HPDE6-E6E7 (cell line): ENCODE data around the gene EPN3.
A peak's percentile ranks its signal among the peaks of the same experiment; 100 is the strongest.

Experiments used
- DNase-seq: peaks from one replicate; pipeline ENCODE4 v3.0.0; 2011; ENCODE audit warnings: missing footprints; ENCODE audit errors: extremely low spot score

The EPN3 gene

DNA sequence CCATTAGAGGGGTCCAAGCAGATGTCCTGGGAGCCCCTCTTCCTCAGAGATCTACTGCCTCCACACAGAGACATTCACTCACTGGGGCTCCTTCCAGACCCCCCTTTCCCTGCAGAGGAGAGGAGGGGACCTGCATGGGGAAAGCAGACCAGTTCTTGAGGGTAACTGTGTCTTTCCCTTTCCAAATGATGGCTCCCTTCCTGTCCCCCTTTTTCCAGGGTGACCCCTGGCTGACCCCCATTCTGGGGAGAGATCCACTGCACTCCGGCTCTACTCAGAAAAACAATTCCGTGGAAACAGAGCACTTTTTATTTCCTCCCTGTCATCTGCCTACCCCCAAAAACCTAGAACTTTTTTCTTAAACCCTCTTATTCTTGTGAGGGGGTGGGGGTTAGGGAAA is 34.4 kb downstream of the EPN3 start:
- DNase-seq = no peak

DNA sequence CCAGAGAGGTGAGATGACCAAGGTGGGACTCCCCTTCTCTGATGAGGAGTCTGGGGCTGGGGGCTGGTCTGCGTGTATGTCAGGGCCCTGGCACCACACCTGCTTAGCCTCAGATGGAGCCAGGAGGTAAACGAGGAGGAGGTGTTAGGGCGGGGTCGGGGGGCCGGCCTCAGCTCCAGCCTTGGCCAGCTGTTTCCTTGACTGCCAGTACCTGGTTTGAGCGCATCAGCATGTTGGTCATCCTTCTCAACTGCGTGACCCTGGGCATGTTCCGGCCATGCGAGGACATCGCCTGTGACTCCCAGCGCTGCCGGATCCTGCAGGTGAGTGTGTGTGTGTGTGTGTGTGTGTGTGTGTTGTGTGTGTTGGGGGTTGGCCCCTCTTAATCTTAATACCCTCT is 36.1 kb downstream of the EPN3 start:
- DNase-seq = no peak

DNA sequence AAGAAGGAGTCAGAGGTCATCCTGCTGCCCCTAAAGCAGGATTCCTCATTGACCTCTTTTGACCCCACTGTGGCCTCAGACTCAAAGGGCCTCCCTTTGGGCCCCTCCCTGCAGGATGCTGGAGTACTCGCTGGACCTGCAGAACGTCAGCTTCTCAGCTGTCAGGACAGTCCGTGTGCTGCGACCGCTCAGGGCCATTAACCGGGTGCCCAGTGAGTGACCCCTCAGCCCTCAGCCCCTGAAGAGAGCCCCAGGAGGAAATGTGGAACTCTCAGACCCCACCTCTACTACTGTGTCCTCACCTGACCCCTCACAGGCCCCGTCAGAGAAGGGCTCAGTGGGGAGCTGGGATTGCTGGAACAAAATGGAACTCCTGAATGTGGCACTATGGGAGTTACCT is 37.1 kb downstream of the EPN3 start:
- no peak for DNase-seq

DNA sequence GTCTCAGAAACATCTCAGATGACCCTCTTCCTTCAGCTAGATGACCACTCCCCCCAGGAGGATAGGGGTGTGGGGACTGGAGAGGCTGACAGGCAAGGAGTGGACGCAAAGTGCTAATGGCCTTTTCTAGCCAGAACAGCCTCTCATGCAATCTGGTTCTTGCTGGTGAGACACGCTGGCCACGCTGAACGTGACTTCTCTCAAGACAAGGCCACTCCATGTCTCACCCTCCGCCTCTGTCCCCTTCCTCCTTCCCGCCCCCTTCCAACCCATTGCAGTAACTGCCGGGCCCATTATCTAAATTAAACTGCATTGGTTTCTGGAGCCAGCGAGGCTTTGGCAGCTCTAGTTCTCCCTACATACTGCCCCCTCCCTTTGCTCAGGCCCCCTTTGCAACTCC is 37.5 kb downstream of the EPN3 start:
- DNase-seq = no peak

DNA sequence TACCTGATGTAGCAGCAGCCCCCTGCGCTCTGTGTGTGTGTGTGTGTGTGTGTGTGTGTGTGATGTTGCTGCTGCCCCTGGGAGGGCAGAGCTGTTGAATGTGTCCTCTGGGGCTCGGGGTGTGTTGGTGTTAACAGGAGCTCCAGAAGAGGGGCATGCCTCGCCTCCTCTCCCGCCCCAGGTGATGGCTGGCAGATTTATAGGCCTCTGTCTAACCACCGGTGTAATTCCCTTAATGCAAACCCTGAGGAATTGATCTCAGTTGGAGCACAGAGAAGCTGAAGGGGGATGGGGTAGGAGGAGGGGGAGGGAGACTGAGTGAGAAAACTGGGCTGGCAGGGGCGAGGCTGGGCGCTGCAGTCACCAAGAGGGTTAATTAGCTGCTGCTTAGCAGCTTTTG is 38.0 kb downstream of the EPN3 start:
- no peak for DNase-seq

DNA sequence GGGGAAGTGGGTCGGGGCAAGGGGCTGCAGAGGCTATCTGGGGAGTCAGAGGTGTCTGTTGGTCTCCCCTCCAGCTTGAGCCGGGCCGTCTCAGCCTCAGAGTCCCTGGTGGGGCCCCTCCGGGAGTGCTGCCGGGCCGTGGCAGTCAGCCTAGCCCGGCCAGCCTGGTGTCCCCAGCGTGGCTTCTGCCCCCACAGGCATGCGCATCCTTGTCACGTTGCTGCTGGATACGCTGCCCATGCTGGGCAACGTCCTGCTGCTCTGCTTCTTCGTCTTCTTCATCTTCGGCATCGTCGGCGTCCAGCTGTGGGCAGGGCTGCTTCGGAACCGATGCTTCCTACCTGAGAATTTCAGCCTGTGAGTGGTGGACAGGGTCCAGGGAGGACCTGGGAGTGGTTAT is 39.1 kb downstream of the EPN3 start:
- DNase-seq = no peak

DNA sequence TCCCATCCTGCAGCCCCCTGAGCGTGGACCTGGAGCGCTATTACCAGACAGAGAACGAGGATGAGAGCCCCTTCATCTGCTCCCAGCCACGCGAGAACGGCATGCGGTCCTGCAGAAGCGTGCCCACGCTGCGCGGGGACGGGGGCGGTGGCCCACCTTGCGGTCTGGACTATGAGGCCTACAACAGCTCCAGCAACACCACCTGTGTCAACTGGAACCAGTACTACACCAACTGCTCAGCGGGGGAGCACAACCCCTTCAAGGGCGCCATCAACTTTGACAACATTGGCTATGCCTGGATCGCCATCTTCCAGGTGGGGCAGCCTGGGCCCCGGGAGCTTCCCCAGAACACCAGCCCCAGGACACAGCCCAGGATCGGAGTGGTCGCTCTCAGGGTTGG is 40.0 kb downstream of the EPN3 start:
- DNase-seq = no peak

DNA sequence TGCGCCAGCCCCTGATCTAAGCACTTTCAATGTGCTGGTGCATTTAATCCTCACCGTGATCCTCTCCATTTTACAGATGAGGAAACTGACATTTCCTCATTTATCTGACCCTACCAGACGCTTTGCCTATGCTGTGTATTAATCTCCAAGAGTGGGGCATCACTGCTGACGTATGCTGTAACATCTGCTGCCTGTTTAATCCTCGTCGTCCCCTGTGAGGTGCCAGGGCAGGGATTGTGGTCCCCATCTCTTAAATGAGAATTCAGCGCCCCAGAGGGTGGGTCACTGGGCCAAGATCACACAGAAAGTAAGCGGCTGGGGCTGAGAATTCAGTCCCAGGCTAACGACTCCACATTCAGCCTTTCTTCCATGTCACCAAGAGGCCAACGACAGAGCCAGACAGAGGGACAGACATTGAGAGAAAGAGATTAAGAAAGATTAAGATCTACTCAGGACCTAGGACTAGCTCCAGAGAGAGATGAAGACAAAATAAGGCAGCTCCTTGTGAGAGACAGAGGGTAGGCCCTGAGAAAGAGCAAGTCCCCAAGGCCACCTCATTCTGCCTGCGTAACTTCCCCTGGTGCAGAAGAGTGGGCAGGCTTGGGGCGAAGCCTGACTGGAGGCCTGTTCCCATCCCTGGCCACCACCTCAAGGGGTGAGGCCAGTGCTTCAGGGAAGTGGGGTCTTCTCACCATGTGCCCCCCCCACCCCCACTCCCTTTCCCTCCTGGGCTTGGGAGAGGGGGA is 41.5 kb downstream of the EPN3 start:
- DNase-seq = no peak

DNA sequence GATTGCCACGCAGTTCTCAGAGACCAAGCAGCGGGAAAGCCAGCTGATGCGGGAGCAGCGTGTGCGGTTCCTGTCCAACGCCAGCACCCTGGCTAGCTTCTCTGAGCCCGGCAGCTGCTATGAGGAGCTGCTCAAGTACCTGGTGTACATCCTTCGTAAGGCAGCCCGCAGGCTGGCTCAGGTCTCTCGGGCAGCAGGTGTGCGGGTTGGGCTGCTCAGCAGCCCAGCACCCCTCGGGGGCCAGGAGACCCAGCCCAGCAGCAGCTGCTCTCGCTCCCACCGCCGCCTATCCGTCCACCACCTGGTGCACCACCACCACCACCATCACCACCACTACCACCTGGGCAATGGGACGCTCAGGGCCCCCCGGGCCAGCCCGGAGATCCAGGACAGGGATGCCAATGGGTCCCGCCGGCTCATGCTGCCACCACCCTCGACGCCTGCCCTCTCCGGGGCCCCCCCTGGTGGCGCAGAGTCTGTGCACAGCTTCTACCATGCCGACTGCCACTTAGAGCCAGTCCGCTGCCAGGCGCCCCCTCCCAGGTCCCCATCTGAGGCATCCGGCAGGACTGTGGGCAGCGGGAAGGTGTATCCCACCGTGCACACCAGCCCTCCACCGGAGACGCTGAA is 43.2 kb downstream of the EPN3 start:
- no peak for DNase-seq

DNA sequence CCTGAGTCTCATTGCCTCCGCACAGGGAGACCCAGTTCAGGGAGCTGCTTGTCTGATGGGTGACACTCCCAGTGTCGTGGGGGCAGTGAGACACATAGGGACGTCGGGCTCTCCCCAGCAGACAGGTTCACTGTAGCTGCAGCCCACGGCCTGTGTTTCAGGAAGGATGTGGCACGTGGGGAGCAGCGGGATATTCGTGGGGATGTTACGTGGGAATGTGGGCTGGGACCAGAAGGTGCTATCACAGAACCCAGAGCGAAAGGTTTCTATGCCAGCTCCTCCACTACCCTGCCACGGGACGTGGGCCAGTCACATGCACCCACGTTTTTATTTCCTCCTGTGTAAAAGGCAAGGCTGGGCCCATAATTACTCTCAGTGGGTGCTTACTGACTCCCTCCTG is 44.3 kb downstream of the EPN3 start:
- DNase-seq = no peak

DNA sequence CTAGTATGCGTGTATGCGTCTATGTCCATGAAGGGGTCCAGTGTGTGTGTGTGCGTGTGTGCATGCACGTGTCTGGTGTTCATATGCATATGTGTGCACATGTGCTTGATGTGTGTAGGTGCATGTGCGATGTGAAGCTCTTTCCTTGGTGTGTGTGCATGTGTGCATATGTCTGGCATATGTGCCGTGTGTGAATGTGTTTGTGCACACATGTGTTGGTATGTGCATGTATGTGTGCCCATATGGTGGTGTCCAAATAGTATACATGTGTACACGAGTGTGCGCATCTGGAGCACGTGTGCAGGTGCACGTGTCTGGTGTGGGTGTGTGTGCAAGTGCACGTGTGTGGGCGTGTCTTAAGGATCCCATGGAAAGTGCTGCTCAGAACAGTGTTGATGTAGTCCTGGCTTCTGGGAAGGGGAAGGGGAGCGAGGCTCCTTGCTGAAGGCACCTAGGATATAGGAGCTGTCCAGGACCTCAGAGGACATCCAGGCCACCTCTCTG is 45.0 kb downstream of the EPN3 start:
- DNase-seq = no peak

DNA sequence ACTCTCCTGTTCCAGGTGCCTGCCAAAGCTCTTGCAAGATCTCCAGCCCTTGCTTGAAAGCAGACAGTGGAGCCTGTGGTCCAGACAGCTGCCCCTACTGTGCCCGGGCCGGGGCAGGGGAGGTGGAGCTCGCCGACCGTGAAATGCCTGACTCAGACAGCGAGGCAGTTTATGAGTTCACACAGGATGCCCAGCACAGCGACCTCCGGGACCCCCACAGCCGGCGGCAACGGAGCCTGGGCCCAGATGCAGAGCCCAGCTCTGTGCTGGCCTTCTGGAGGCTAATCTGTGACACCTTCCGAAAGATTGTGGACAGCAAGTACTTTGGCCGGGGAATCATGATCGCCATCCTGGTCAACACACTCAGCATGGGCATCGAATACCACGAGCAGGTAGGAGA is 45.6 kb downstream of the EPN3 start:
- no peak for DNase-seq

DNA sequence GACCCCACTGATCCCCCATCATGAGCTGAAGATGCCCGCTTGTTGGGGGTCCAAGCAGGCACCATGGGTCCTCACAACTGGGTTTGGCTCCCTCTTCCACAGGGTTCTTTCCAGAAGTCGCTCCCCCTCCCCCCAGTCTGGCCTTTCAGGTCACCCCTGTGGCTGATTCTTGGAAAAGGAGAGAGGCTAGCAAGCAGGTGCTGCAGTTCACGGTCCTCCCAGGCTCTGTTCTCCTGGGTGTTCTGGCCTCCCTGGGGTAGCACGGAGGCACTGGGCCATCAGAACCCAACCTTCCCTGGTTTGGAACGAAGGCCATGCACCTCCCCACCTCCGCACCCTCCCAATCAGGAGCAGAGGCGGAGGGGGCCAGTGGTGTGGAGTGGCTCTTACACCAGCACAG is 46.9 kb downstream of the EPN3 start:
- DNase-seq = no peak

DNA sequence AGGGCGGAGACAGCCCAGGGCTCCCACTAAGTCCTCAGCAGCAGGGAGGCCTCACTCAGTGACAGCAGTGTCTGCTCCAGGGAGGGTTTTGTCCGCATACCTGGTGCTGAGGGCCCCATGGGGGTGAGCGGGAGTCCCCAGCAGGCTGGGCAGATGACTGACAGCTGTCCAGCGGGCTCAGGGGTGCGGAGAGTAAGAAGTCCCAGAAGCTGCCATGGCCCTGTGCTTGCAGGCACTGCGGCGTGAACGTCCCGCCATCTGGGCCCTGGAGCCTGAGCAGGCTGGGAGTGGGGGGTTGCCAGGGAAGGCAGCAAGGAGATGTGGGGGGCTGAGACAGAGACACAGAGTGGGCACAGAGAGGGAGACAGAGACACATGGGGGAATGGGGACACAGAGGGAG is 48.1 kb downstream of the EPN3 start:
- DNase-seq = no peak

DNA sequence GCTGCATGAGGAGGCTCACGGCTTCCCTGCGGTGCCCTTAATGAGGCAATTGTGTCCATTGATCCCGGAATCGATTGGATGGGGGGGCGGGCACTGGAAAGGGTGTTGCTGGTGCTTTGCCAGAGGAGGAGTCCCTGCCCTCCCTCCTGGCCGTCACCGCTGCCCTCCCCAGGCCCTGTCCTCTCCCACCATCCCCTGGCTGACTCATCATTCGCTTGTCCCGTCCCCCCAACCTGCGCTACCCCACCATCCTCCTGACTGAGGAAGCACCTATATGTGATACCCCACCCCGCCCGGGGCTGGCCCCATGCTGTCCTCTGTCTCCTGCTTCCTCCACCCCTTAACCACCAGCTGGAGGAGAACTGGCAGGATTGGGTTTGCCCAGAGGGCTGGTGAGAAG is 48.8 kb downstream of the EPN3 start:
- DNase-seq = no peak

DNA sequence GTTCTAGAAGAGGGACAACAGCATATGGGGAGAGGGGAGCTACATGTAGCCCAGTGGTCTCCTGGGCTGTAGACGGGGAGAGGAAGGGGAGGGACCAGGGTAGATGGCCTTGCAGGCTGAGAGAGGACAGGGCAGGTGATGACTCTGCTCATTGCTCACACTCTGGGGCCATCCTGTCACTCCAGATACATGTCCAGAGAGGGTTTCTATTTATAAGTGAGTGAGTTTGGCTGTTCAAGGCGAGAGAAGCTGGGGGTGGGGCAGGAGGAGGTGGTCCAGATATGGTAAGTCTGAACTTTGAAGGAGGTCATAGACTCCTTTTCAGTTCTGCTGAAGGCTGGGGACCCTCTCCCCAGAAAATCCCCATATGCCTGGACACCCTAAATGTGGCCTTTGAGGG is 50.2 kb downstream of the EPN3 start:
- no peak for DNase-seq

DNA sequence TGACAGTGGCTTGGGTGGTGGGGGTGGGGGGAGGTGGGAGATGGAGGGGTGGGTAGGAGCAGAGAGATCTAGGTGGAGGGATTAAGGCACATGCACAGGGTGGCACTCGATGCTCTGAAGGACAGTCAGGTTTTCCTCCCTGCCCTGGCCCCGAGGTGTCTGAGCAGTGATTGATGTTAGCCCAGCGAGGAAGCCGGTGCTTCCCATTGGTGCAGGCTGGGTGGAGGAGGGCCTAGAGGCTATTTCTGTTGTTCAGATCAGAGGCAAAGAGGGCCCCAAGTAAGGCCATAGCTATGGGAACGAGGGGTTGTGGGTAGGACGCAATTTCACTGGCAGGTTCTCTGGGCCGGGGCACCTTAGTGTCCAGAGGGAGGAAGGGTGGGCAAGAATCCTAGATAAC is 51.1 kb downstream of the EPN3 start:
- DNase-seq = no peak

DNA sequence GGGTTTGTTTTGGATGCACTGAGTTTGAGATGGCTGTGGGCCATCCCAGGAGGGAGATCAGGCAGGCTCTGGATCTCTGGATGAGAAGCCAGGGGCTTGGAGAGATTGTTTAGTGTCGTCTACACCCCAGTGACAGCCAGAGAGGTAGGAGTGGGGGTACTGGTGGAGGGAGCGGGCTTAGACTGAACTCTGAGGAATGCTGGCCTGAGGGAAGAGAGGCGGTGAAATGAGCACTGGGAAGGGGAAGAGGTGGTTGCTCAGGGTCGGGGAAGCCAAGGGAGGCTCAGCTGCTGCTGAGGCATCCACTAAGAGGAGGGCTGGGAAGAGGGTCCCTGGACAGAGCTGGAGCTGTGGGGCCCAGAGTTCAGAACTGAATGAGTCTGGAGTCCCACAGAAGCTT is 51.6 kb downstream of the EPN3 start:
- DNase-seq = no peak

DNA sequence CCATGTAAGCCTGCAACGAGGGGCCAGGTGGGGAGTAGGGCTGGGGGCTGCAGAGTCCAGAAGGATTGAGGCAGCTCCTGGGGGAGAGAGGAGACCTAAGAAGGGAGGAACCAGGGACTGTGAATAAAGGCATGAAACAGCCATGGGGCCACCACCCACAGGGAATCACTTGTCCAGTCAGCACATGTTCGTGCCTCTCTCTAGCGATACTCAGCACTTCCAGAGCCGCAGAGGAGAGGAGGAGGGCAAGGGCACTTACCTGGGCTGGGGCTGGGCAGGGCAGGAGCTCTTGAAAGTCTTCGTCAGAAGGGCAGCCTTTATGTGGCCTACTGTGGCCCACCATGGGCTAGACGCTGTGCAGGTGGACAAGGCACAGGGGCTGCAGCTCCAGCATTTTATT is 52.2 kb downstream of the EPN3 start:
- peak; percentile 42 for DNase-seq

DNA sequence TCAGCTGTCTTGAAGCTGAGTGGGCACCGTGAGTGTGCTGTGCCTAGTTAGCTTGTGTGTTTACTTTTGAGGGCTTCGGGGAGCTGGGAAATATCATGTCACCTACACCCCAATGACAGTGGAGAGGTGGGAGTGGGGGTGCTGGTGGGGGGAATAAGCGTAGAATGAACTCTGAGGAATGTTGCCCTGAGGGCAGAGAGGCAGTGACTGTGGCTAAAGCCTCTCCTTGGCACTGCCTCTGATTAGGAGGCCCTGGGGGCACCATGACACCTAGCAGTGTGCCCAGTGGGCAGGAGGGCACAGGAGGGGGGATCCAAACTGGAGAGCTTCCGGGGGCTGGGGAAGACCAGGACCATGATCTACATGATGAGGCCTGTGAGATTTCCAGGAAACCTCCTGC is 52.8 kb downstream of the EPN3 start:
- DNase-seq = no peak

DNA sequence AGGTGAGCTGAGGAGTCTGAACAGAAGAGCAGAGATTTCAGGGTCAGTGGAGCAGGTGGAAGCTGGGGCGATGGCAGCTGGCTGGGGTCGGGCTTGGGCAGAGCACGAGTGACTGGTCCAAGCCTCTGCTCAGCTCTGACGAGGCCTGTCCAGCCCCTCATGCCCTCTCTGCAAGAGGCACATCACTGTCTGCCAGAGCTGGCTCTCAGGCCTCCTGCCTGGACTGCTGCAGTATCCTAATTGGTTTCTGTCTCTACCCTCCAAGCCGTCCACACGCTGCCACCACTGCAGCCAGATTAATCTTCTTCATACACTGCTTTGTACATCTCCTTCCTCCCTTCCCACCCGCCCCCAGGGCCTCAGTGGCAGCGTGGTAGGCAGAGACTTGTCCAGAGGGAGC is 53.4 kb downstream of the EPN3 start:
- no peak for DNase-seq

DNA sequence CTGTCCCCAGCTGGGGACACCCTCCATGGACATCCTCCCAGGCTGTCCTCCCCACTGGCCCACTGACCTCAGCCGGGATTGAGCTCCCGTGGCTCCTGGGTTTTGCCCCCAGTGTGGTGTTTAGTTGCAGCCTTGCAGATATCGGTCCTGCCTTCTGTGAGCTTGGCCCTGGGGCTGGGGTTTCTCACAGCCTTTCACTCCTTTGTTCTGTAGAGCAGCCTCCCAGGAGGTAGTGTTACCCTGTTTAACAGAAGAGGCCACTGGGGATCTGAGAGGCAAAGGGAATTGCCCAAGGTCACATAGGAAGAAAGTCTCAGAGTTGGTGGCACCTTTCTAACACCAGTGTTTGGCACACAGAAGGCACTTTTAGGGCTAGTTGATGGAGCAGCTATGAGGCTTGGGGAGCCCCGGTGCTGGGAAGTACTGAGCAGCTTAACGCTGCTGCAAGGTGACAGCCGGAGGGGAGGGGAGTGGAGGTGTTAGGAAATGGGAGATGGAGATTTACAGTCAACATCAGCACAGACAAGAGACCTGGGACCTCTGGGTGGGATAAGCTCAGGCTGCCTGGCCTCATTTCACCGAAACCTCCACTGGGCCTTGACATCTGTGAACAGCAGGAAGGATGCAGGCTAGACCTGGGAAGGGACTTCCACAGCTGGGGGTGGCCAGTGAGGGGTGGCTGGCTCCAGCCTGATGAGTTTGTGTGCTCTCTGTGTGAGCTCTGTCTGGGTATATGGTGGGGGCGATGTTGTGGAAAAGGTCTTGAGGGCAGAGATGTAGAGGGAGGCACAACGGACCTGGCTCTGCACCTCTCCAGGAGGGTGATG is 54.1 kb downstream of the EPN3 start:
- DNase-seq = no peak

DNA sequence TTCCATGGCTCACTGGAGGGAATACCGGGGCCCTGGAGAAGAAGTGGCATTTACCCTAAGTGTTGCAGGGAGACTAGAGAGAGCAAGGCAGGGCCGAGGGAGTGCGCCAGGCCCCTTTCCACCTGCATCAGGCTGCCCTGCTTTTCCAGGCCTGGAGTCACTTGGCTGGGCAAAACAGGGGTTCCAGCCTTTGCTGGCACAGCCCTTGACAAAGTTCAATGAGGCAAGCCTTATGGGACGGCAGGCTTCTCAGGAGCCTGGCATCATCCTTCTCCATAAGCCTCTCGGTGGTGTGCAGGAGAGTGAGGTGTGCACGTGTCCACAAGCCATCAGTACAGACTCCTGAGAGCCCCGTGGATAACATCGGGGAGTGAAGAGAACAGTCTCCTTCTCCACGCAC is 55.0 kb downstream of the EPN3 start:
- DNase-seq = no peak
